IMR-90 (cell line): Measurements from ENCODE around the gene PACSIN2. TPM values are rescaled to one million over a fixed set of nuclear protein-coding genes. Genes with fewer than 3 reads are reported as not detected.
"Not testable (repeated sequence)": the region's sequence is repeated elsewhere in the genome, so short reads cannot be mapped to it uniquely, and the experiment has no call there.

Source experiments
- ATAC-seq: fragments of 200-7000 bp; cut with Tn5 transposase; 2 replicates; pipeline ENCODE4 v1.9.1; 2020; ENCODE audit warnings: low read depth, mild to moderate bottlenecking, moderate library complexity
- BruUV-seq: library from RNA; stranded (reverse); fragments of 400-500 nt; replicated peaks from 2 replicates; lab custom pipeline; 2021; lab: Mats Ljungman, UMichigan
- CTCF ChIA-PET: fragments of 300-600 bp; formaldehyde crosslinking; extraction: SDS; loops from one replicate; lab custom pipeline; 2021; ENCODE audit warnings: antibody characterized with exemption; lab: Yijun Ruan, JAX
- POLR2A ChIA-PET: fragments of 300-600 bp; sonication (Branson Sonifier 250); formaldehyde crosslinking; loops from one replicate; lab custom pipeline; 2022; ENCODE audit warnings: antibody characterized with exemption; ENCODE audit not compliant: unreplicated experiment; lab: Charles Lee
- DNase-seq: peaks from one replicate; pipeline ENCODE4 v3.0.0; 2013
- H2AFZ ChIP-seq: replicated peaks from 2 replicates; pipeline ENCODE3; 2013; ENCODE audit warnings: low read length, mild to moderate bottlenecking; ENCODE audit not compliant: poor library complexity
- H2AK5ac ChIP-seq: 2 replicates; pipeline ENCODE4 v1.6.1; 2013; ENCODE audit warnings: low read depth, low read length, inconsistent platforms
- H2AK9ac ChIP-seq: replicated peaks from 2 replicates; pipeline ENCODE3; 2013; ENCODE audit warnings: mild to moderate bottlenecking, low read depth, low read length, moderate library complexity; ENCODE audit not compliant: poor library complexity
- H2BK120ac ChIP-seq: 2 replicates; pipeline ENCODE4 v1.6.1; 2013; ENCODE audit warnings: low read depth, low read length, inconsistent platforms
- H2BK15ac ChIP-seq: 3 replicates; pipeline ENCODE4 v1.6.1; 2013; ENCODE audit warnings: low read depth, low read length, inconsistent platforms
- H2BK20ac ChIP-seq: 2 replicates; pipeline ENCODE4 v1.6.1; 2013; ENCODE audit warnings: low read depth, mild to moderate bottlenecking, inconsistent platforms, low read length, moderate library complexity
- H2BK5ac ChIP-seq: 2 replicates; pipeline ENCODE4 v1.6.1; 2013; ENCODE audit warnings: mild to moderate bottlenecking, low read depth, low read length, inconsistent platforms; ENCODE audit not compliant: poor library complexity, severe bottlenecking
- H3K14ac ChIP-seq: replicated peaks from 2 replicates; pipeline ENCODE4 v1.6.1; 2013; ENCODE audit warnings: low read depth, low read length, inconsistent platforms
- H3K18ac ChIP-seq: 2 replicates; pipeline ENCODE4 v1.6.1; 2013; ENCODE audit warnings: low read depth, low read length, control low read depth
- H3K23ac ChIP-seq: 2 replicates; pipeline ENCODE4 v1.6.1; 2013; ENCODE audit warnings: low read depth, low read length, inconsistent platforms
- H3K27ac ChIP-seq: 2 replicates; pipeline ENCODE4 v1.5.1; 2013; ENCODE audit warnings: mild to moderate bottlenecking, control low read depth, low read length; ENCODE audit not compliant: insufficient read depth
- H3K27me3 ChIP-seq: 2 replicates; pipeline ENCODE4 v1.6.1; 2013; ENCODE audit warnings: low read length; ENCODE audit not compliant: control insufficient read depth, insufficient read depth
- H3K36me3 ChIP-seq: 2 replicates; pipeline ENCODE4 v1.6.1; 2013; ENCODE audit warnings: low read length, mixed read lengths; ENCODE audit not compliant: control insufficient read depth, insufficient read depth
- H3K4ac ChIP-seq: 2 replicates; pipeline ENCODE4 v1.6.1; 2013; ENCODE audit warnings: low read depth, low read length, inconsistent platforms
- H3K4me1 ChIP-seq: 2 replicates; pipeline ENCODE4 v1.6.1; 2013; ENCODE audit warnings: low read length, mixed read lengths; ENCODE audit not compliant: control insufficient read depth, insufficient read depth
- H3K4me2 ChIP-seq: 2 replicates; pipeline ENCODE4 v1.6.1; 2013; ENCODE audit warnings: low read depth, mild to moderate bottlenecking, control low read depth, low read length, moderate library complexity
- H3K4me3 ChIP-seq: 2 replicates; pipeline ENCODE4 v1.5.1; 2013; ENCODE audit warnings: low read depth, mild to moderate bottlenecking, control low read depth, low read length, moderate library complexity; ENCODE audit not compliant: insufficient read depth
- H3K56ac ChIP-seq: 2 replicates; pipeline ENCODE4 v1.6.1; 2013; ENCODE audit warnings: low read length, inconsistent platforms; ENCODE audit not compliant: insufficient read depth; ENCODE audit errors: extremely low read depth
- H3K79me1 ChIP-seq, 2 experiments: 2 replicates each; pipeline ENCODE4 v1.6.1; 2013; ENCODE audit warnings: low read length in 2 of 2, inconsistent platforms in 1 of 2, low read depth in 1 of 2
- H3K9ac ChIP-seq: 2 replicates; pipeline ENCODE4 v1.6.1; 2013; ENCODE audit warnings: low read depth, low read length, control low read depth
- H3K9me1 ChIP-seq: 2 replicates; pipeline ENCODE4 v1.6.1; 2013; ENCODE audit warnings: low read length, inconsistent platforms; ENCODE audit not compliant: insufficient read depth
- H3K9me3 ChIP-seq: 2 replicates; pipeline ENCODE4 v1.6.1; 2013; ENCODE audit warnings: low read length; ENCODE audit not compliant: control insufficient read depth, insufficient read depth
- H4K20me1 ChIP-seq: 2 replicates; pipeline ENCODE4 v1.6.1; 2013; ENCODE audit warnings: low read length, inconsistent platforms; ENCODE audit not compliant: insufficient read depth
- H4K5ac ChIP-seq: 2 replicates; pipeline ENCODE4 v1.6.1; 2013; ENCODE audit warnings: mild to moderate bottlenecking, low read depth, low read length, control low read depth
- H4K8ac ChIP-seq, 2 experiments: 2 replicates each; pipeline ENCODE4 v1.6.1; 2013; ENCODE audit warnings: low read depth in 2 of 2, low read length in 2 of 2, control low read depth in 1 of 2, inconsistent platforms in 1 of 2
- H4K91ac ChIP-seq: 2 replicates; pipeline ENCODE4 v1.6.1; 2013; ENCODE audit warnings: low read depth, low read length, inconsistent platforms; ENCODE audit not compliant: insufficient read depth
- WGBS, 2 experiments: methylation state at CpG; one replicate each; pipeline versions ENCODE4 v1.1.5 to v1.1.7; 2013; ENCODE audit warnings: missing lambda C conversion rate in 2 of 2; ENCODE audit not compliant: insufficient read length in 1 of 2; ENCODE audit errors: extremely low coverage in 2 of 2; 5-methylcytosine and 5-hydroxymethylcytosine counted together
- dilution Hi-C: fragments of 300-500 bp; cut with HindIII; formaldehyde crosslinking; loops from one replicate; pipeline ENCODE4 v1.14.3; 2018; ENCODE audit warnings: low sequenced_read_pairs; ENCODE audit not compliant: unreplicated experiment
- in situ Hi-C: fragments of 300-500 bp; cut with MboI; formaldehyde crosslinking; loops from 3 replicates; pipeline ENCODE4 v1.14.3; 2019; ENCODE audit warnings: low sequenced_read_pairs, inconsistent platforms, mixed read lengths
- intact Hi-C: fragments of 100-400 bp; cut with micrococcal nuclease; formaldehyde crosslinking; loops from 2 replicates; pipeline ENCODE4 v1.10.0; 2022
- polyA plus RNA-seq, 3 experiments: library from polyadenylated mRNA; depleted of rRNA; stranded (reverse); fragments of >200 nt; gene quantifications; 2 replicates each; pipeline ENCODE4 v1.2.3, GENCODE V29; 2012; ENCODE audit warnings: low replicate concordance in 1 of 3
- total RNA-seq: library from RNA; depleted of rRNA; stranded (reverse); fragments of >200 nt; gene quantifications from 2 replicates; pipeline ENCODE4 v1.2.3, GENCODE V29; 2012

The PACSIN2 gene
- total and polyA plus RNA-seq, 2 of the 4 experiments (the other 2 are of a cell fraction), result 85.0 to 118 TPM

GRCh38 chr22:42961400-42961690 lies 53.6 kb downstream of the PACSIN2 start:
- H2AFZ ChIP-seq, H3K23ac ChIP-seq, H2BK5ac ChIP-seq, H3K9ac ChIP-seq, H3K36me3 ChIP-seq, BruUV-seq, H2BK120ac ChIP-seq, H4K8ac ChIP-seq, POLR2A ChIA-PET, H2AK5ac ChIP-seq, H3K14ac ChIP-seq, dilution Hi-C loops, H2BK15ac ChIP-seq, intact Hi-C loops, H2BK20ac ChIP-seq, H3K4me3 ChIP-seq, H3K9me3 ChIP-seq, CTCF ChIA-PET, in situ Hi-C loops, ATAC-seq, H3K27ac ChIP-seq, H3K4ac ChIP-seq, H3K18ac ChIP-seq, DNase-seq, H3K56ac ChIP-seq, H3K27me3 ChIP-seq, H4K5ac ChIP-seq, H2AK9ac ChIP-seq, H3K4me2 ChIP-seq, H4K91ac ChIP-seq: not testable (repeated sequence)
- H3K4me1 ChIP-seq, result peaks cover 24% of the 10 kb centered on the region
- H4K20me1 ChIP-seq, result peaks cover 34% of the 10 kb centered on the region
- no CpG with 5 or more reads among the region's 3 CpGs for WGBS, 2 experiments
- H3K79me1 ChIP-seq, result peaks cover 30 to 97% of the 10 kb centered on the region in 2 experiments
- peaks cover 29% of the 10 kb centered on the region for H3K9me1 ChIP-seq
